SK-N-MC (cell line): ENCODE measurements around the gene EGFR.

Experiments
- EZH2 ChIP-seq: fragments of 200-600 bp; sonication (generic); IDR thresholded peaks from one replicate; pipeline ENCODE4 v1.6.1; 2017; ENCODE audit warnings: antibody characterized with exemption
- FOXP2 ChIP-seq: optimal IDR thresholded peaks from 2 replicates; pipeline ENCODE3; 2011; ENCODE audit warnings: mild to moderate bottlenecking, moderate library complexity; ENCODE audit not compliant: insufficient read depth; ENCODE audit errors: extremely low read length, control extremely low read depth
- POLR2AphosphoS5 ChIP-seq: IDR thresholded peaks from 2 replicates; pipeline ENCODE4 v1.6.1; 2012; ENCODE audit warnings: mild to moderate bottlenecking, low read depth, low read length, borderline replicate concordance

GRCh38 chr7:55191926-55192692 is 173.3 kb downstream of the EGFR start:
- TF ChIP-seq EZH2 (no peak), POLR2AphosphoS5 (no peak), FOXP2 (no peak)
